HG03469 (cell line): Measurements from ENCODE around the gene URM1.
"Not testable (repeated sequence)": the region's sequence is repeated elsewhere in the genome, so short reads cannot be mapped to it uniquely, and the experiment has no call there.

Experiments
- ATAC-seq: cut with Tn5 transposase; IDR thresholded peaks from one replicate; pipeline ENCODE4 v1.9.1; 2021; ENCODE audit warnings: mild to moderate bottlenecking, moderate library complexity, moderate number of reproducible peaks; ENCODE audit not compliant: unreplicated experiment

The URM1 gene

DNA sequence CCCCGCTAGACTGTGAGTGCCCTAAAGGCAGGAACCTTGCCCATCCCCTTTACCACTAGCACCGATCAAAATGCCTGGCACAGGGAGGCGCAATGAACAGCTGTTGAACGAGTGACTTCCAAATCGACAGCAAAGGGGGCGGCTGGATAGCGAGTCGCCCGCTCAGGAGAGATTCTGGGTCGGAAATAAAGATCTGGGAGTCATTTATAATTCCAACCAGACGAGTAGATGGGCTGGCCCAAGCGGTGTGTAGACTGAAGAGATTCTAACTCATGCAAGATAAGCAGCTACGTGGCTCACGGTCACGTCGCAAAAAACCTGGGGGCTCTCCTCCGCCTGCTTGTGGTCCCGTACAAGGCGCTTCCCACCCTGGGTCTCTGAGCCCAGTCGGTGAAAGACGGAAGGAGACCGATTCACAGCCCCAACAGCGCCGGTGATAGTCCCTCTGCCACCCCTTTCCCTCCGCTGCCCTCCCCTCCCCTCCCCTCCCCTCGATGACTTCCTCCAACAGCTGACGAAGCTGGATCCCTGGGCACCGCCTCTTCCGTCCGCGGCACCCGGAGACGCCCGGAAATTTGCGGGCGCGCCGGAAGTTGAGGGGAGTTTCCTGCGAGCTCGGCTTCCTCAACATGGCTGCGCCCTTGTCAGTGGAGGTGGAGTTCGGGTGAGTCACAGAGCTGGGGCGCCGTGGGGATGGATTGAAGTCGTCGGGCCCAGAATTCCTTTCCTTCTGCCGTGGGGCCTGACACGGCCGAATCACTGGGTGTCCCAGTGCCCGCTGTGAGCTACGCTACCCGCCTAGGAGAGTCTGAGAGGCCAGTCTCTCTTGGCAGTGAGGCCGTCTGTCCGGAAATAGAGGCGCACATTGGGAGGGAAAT is at the start of gene URM1:
TSS of gene URM1 (plus strand) at position 623 of the 878 bp plus-strand sequence. CDS start at position 630, 7 bp downstream.
- ATAC-seq: peak; percentile 69

DNA sequence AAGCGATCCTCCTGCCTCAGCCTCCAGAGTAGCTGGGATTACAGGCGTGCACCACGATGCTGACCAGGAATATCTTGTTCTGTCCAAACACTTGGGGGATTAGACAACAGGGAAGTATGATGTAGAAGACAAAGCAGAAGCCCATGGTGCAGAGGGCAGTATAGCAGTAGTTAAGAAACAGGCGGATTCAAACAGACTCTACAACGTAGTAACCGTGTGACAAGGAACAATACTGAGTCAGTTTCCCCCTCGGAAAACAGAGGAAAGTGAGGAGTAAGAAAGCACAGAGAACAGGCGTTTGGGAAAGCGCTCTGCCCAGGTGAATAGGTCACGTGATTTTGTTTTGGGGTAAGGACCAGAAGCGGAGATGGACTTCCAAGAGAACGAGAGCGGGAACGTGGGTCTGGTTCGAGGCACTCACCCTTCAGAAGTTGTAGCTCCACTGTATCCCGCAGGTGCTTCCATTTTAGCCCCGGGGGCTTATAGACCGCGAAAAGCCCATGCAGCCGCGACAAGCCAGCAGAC is 49.2 kb upstream of the URM1 start:
- no peak for ATAC-seq

DNA sequence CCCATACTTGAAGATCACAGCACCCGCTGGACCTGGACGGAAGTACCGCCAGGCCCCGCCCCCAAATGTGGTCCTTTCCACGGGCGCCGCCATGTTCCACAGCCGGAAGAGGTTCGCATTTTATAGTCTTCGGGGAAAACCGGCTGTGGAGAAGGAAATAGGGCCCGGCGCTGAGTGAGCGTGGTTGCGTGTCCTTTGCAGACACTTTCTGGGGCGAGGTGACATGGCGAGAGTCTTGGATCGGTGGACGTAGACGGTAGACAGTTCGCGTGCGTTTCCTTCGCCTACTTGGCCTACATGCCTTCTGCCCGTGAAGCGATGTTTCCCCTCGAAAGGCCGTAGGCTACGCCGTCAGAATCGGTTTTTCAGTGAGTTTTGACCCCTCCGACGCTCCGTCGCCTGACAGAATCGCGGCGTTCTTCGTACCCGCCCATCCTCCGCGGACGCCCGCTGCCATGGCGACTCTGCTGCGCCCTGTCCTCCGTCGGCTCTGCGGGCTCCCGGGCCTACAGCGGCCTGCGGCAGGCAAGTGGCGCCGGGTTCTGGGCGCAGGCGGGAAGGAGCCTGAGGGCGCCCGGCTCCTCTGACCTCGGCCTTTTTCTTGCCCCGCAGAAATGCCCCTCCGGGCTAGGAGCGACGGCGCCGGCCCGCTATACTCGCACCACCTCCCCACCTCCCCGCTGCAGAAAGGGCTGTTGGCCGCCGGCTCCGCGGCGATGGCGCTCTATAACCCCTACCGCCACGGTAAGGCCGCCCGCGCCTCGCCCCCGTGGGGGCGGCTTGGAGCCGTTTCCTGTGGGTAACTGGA is 48.6 kb upstream of the URM1 start, which contains the start of the genes COQ4 and TRUB2:
TSS of gene COQ4 (plus strand) at position 436 of the 808 bp plus-strand sequence. CDS start at position 456, 20 bp downstream.
TSS of gene TRUB2 (minus strand) at position 44 of the 808 bp plus-strand sequence. CDS start at position 5, 39 bp downstream.
- peak; percentile 49 for ATAC-seq

DNA sequence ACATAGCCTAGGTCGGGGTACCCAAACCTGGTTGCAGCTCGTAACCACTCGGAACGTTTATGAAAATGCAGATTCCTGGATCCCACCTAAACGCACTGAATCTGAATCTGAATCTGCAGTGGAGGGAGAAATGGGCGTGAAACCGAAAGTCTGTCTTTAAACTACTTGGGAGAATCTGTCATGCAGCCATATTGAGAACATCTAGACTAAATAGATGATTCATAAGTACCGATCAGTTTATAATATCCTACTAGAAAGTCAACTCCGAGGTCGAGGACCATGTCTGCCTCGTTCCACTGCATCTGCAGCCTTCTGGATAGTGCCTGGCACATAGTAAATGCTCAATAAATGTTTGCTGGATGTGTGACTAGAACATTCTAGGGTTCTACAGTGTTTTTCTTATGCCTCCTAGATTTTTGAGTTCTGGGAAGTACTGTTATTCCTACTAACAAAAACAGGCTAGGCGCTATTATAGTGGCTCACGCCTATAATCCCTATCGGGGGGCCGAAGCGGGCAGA is 47.9 kb upstream of the URM1 start:
- ATAC-seq: no peak

- ATAC-seq: no peak
Measured at GRCh38 chr9:128323791-128324190, 47.4 kb upstream of the URM1 start.

- ATAC-seq: no peak
Measured at GRCh38 chr9:128324401-128324800, 46.8 kb upstream of the URM1 start.

DNA sequence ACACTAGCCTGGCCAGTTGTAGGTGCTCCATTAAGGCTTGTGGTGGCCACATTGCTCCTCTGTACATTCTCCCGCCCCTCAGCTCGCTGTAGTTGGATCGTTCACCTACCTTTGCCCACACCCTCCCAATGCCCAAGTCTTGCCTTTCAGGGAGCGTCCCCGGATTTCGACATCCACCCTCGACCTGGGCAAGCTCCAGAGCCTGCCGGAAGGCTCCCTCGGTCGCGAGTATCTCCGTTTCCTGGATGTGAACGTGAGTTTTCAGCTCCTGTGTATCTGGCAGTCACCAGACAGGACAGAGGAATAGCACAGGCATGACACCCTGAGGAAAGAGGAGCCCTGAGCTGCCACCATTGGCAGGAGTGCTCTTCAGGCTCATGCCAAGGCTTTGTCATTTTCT is 45.5 kb upstream of the URM1 start:
- ATAC-seq: no peak

DNA sequence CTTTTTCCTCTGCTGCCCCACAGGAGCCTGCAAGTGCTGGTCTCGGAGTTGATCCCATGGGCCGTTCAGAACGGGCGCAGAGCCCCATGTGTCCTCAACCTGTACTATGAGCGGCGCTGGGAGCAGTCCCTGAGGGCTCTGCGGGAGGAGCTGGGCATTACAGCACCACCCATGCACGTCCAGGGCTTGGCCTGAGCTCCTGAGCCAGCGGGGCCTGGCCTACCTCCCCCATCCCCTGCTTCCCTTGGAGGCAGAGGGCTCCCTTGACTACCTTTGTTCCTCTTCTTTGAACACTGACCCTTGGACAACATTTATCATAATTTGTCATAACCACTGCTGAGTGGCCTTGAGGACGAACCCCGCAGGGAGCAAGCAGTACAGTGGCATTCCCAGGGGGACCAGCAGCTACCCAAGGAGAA is 37.7 kb upstream of the URM1 start:
- no peak for ATAC-seq

DNA sequence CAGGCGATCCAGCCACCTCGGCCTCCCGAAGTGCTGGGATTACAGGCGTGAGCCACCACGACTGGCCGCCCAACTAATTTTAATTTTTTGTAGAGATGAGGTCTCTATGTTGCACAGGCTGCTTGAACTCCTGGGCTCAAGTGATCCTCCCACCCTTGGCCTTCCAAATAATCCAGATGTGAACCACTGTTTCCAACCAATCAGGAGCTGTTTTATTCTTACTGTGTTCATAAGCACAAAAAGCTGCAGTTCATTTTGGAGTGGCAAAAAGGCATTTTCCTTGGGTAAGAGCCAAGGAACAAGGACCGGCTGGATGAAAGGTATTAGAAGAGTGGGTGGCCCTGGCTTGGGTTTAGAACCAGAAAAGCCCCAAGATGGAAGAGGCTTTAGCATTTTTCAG is 36.0 kb upstream of the URM1 start:
- no peak for ATAC-seq

DNA sequence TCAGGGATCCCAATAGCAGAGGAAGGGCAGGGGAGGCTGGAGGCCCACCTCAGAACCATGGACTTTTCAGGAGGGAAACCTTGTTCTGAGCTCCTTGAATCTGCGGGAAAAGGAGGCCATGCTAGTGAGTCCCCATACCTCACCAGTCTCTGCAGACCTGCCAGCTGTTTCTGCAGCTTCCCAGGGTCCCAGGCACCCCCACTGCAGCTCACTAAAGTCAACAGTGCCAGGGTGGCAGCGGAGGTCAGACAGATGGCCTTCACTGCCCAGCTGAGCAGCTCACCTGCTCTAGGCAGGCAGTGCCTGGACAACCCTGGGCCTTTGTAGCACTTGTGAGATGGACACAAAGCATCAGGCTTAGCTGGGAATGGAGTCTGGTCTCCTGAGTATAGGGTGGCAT is 35.3 kb upstream of the URM1 start:
- no peak for ATAC-seq

DNA sequence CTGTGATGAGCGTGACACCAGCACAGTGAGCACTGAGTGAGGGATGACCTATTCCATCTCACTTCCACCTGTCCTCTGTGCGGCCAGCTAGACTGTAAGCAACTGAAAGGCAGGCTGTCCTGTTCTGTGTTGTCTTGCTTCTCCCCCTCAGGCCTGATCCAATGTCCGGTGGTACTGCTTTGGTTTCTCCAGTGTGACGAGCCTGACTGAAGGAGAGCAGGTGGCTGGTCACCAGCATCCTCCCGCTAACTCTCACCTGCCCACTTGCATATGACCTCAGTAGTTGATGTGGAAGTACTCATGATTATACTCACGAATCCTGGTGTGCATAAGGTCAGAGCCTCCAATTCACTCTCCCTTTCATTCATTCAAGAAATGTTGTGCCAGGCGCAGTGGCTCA is 33.2 kb upstream of the URM1 start:
- no peak for ATAC-seq

- ATAC-seq: not testable (repeated sequence)
Measured at GRCh38 chr9:128338852-128339614, 32.1 kb upstream of the URM1 start.

DNA sequence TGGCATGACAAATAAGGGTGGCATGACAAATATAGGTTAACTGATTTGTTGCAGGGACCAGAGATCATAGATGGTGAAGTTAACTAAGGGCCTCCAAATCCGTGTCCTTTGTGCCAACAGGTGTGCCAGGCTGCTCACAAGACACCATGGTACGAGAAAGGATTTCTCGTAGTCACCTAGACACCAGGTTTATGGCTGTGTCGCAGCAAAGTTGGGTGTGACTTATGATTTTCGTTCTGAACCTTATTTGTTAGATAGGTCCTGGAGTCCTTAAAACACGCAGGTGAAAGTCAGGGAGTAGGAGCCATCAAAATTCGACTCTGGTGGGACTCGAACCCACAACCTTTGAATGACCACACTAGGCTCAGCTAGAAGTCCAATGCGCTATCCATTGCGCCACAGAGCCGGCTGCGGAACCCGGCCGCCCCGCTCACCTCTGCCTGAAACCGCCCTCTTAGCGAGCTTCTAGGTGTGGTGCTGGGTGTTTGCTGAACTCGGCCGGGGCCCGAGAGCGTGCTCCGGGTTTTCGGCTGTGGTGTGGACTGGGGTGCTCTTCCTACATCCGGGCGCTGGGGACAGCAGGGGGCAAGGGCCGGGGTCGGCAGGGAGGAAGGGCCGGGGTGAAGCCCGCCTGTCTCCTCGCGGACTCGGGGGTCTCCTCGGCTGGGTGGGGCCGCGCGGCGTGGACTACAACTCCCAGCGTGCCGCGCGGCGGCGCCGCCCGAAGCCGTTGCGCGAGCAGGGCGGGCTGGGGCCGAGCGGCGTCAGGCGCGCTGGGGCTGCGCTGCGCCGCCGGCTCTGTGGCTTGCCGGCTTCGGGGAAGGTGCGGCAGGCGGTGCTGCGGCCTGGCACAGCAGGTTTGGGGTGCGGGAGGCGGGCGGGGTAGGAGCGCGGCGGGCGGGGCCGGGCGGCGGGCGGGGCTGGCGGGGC is 31.1 kb upstream of the URM1 start, which contains the start of gene SLC27A4:
TSS of gene SLC27A4 (plus strand) at position 767 of the 930 bp plus-strand sequence. CDS start 2,606 bp downstream, outside the sequence.
- peak; percentile 40 for ATAC-seq

GRCh38 chr9:128340691-128341434 is 30.3 kb upstream of the URM1 start:
- no peak for ATAC-seq

GRCh38 chr9:128341435-128341849 is 29.7 kb upstream of the URM1 start:
- ATAC-seq: no peak

GRCh38 chr9:128342971-128343680 is 28.0 kb upstream of the URM1 start:
- no peak for ATAC-seq

DNA sequence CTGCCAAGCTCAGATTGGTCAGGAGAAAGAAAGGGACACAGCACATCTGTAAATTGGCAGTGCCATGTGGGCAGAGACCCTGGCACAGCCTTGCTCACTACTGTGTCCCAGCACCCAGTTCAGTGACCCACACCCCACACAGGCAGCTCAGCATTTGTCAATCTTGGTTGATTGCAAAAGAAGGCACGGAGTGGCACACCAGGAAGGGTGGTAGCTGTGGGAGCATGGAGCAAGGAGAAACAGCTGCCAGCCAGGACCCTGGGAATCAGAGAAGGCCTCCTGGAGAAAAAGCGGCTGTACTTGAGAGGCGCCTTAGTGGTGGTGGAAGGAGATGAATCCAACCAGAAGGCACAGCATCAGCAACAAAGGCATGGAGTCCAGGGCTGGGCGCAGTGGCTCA is 27.3 kb upstream of the URM1 start:
- no peak for ATAC-seq
